ENCODE results near the gene PTPN1. TPM values are rescaled to one million over a fixed set of nuclear protein-coding genes. Genes with fewer than 3 reads are reported as not detected.

The PTPN1 gene
- total RNA-seq, 1 experiment from 2014 or later: 65.2 TPM

- intact Hi-C loops (cut with micrococcal nuclease; ENCODE audit: unreplicated experiment): no loop called here
- BruUV-seq (replicated peaks): no TSS peak
- H3K9me3 ChIP-seq: no peaks in the 10 kb centered on the region
- no peak for DNase-seq
- no peak overlapping the region for H3K27ac Mint-ChIP-seq (ENCODE audit: unreplicated experiment)
- H3K27me3 ChIP-seq (replicated peaks; ENCODE audit: control insufficient read depth, insufficient read depth, low read length): no peaks in the 10 kb centered on the region
- H3K36me3 Mint-ChIP-seq (ENCODE audit: insufficient read depth, unreplicated experiment): no peaks in the 10 kb centered on the region
- ChIA-PET CTCF (no interaction called here), POLR2A (no interaction called here)
- no peaks in the 10 kb centered on the region for H3K27me3 Mint-ChIP-seq (ENCODE audit: insufficient read depth, unreplicated experiment)
- no peaks in the 10 kb centered on the region for H3K4me1 ChIP-seq
- H3K4me1 Mint-ChIP-seq (ENCODE audit: low read depth, unreplicated experiment): no peaks in the 10 kb centered on the region
- TF ChIP-seq CTCF (IDR thresholded peaks at IDR 0.05; ENCODE audit: insufficient read depth in 1 of 2, low read depth in 1 of 2, low read length in 1 of 2, severe bottlenecking in 1 of 2, unreplicated experiment in 1 of 2): no peak
- H3K4me3 Mint-ChIP-seq (ENCODE audit: unreplicated experiment): no peak overlapping the region
- H3K36me3 ChIP-seq (ENCODE audit: control insufficient read depth, insufficient read depth, low read length): no peaks in the 10 kb centered on the region
- no peaks in the 10 kb centered on the region for H3K9me3 Mint-ChIP-seq (ENCODE audit: unreplicated experiment)
- H3K4me3 ChIP-seq (ENCODE audit: low read depth, low read length): no peak overlapping the region
Observed at GRCh38 chr20:50498071-50498776, 12.0 kb upstream of the PTPN1 start.

- H3K4me3 ChIP-seq (ENCODE audit: low read depth, low read length): no peak overlapping the region
- Mint-ChIP-seq H3K9me3 (ENCODE audit: unreplicated experiment) (no peaks in the 10 kb centered on the region), H3K36me3 (ENCODE audit: insufficient read depth, unreplicated experiment) (no peaks in the 10 kb centered on the region), H3K4me3 (ENCODE audit: unreplicated experiment) (no peak overlapping the region), H3K27ac (ENCODE audit: unreplicated experiment) (no peak overlapping the region), H3K27me3 (ENCODE audit: insufficient read depth, unreplicated experiment) (no peaks in the 10 kb centered on the region), H3K4me1 (ENCODE audit: low read depth, unreplicated experiment) (no peaks in the 10 kb centered on the region)
- no peaks in the 10 kb centered on the region for H3K4me1 ChIP-seq
- ChIA-PET POLR2A (no interaction called here), CTCF (interaction anchor here (0.6 to 1.0 kb wide), 4 partner anchors 71 to 432 kb away, joined by 3 to 4 read pairs (median 3); no protein-coding TSS in a partner anchor)
- intact Hi-C loops (cut with micrococcal nuclease; ENCODE audit: unreplicated experiment): no loop called here
- TF ChIP-seq CTCF (IDR thresholded peaks at IDR 0.05; ENCODE audit: insufficient read depth in 1 of 2, low read depth in 1 of 2, low read length in 1 of 2, severe bottlenecking in 1 of 2, unreplicated experiment in 1 of 2): no peak
- H3K27me3 ChIP-seq (replicated peaks; ENCODE audit: control insufficient read depth, insufficient read depth, low read length): no peaks in the 10 kb centered on the region
- BruUV-seq (replicated peaks): no TSS peak
- H3K9me3 ChIP-seq: no peaks in the 10 kb centered on the region
- DNase-seq: no peak
- H3K36me3 ChIP-seq (ENCODE audit: control insufficient read depth, insufficient read depth, low read length): no peaks in the 10 kb centered on the region
Observed at GRCh38 chr20:50499938-50500337, 10.2 kb upstream of the PTPN1 start.

GRCh38 chr20:50501972-50502745, 8.0 kb upstream of the PTPN1 start:
- ChIA-PET POLR2A (no interaction called here), CTCF (interaction anchor here (0.6 to 1.2 kb wide), 2 partner anchors 30 to 78 kb away, joined by 3 to 4 read pairs; no protein-coding TSS in a partner anchor)
- Histone ChIP-seq H3K4me3 (ENCODE audit: low read depth, low read length) (no peak overlapping the region), H3K9me3 (no peaks in the 10 kb centered on the region), H3K36me3 (ENCODE audit: control insufficient read depth, insufficient read depth, low read length) (no peaks in the 10 kb centered on the region), H3K27me3 (replicated peaks; ENCODE audit: control insufficient read depth, insufficient read depth, low read length) (no peaks in the 10 kb centered on the region), H3K4me1 (no peaks in the 10 kb centered on the region)
- no peak for TF ChIP-seq CTCF (IDR thresholded peaks at IDR 0.05; ENCODE audit: insufficient read depth in 1 of 2, low read depth in 1 of 2, low read length in 1 of 2, severe bottlenecking in 1 of 2, unreplicated experiment in 1 of 2)
- no peak for DNase-seq
- no TSS peak for BruUV-seq (replicated peaks)
- Mint-ChIP-seq H3K27me3 (ENCODE audit: insufficient read depth, unreplicated experiment) (no peaks in the 10 kb centered on the region), H3K9me3 (ENCODE audit: unreplicated experiment) (no peaks in the 10 kb centered on the region), H3K4me1 (ENCODE audit: low read depth, unreplicated experiment) (no peaks in the 10 kb centered on the region), H3K4me3 (ENCODE audit: unreplicated experiment) (no peak overlapping the region), H3K36me3 (ENCODE audit: insufficient read depth, unreplicated experiment) (no peaks in the 10 kb centered on the region), H3K27ac (ENCODE audit: unreplicated experiment) (no peak overlapping the region)
- intact Hi-C loops (cut with micrococcal nuclease; ENCODE audit: unreplicated experiment): no loop called here

All from Caco-2 (cell line).